HG03280 (cell line): ENCODE data around the gene VIPR2.
"Not testable (repeated sequence)": the region's sequence is repeated elsewhere in the genome, so short reads cannot be mapped to it uniquely, and the experiment has no call there.

Experiments used
- ATAC-seq: cut with Tn5 transposase; IDR thresholded peaks from one replicate; pipeline ENCODE4 v1.9.1; 2021; ENCODE audit warnings: mild to moderate bottlenecking, moderate library complexity; ENCODE audit not compliant: unreplicated experiment

The VIPR2 gene

GRCh38 chr7:159105832-159106811 is 38.5 kb downstream of the VIPR2 start:
- no peak for ATAC-seq

DNA sequence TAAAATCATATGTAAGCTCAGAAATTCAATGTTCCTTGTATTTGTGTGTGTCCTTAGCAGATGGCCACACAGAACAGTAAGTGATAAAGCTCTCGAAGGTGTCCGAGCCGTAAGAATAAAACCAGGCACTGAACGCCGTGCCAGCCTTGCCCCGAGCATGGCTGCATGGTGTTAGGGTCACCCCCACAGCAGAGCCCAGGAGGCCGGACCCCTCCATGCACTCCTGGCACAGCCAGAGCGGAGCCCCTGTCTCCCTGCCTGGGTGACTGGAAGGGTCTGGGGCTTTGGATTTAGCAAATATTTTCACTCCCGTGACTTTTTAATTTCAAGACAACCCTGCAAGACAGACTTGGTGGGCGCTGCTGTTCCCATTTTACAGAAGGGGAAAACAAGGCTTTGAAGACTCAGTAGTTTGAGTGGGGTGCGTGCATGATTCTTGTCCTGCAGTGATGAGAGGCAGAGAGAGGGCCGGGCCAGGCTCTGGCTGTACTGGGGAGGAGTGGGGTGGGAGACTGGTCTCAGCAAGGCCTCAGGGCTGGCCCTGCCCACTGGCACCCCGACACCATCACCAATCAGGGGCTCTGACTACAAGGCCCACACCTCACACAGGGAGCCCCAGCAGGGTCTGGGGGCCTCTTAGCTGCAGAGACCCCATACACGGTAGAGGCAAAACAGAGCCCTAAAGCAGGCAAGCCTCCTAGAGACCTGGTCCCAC is 39.4 kb downstream of the VIPR2 start:
- ATAC-seq: no peak

DNA sequence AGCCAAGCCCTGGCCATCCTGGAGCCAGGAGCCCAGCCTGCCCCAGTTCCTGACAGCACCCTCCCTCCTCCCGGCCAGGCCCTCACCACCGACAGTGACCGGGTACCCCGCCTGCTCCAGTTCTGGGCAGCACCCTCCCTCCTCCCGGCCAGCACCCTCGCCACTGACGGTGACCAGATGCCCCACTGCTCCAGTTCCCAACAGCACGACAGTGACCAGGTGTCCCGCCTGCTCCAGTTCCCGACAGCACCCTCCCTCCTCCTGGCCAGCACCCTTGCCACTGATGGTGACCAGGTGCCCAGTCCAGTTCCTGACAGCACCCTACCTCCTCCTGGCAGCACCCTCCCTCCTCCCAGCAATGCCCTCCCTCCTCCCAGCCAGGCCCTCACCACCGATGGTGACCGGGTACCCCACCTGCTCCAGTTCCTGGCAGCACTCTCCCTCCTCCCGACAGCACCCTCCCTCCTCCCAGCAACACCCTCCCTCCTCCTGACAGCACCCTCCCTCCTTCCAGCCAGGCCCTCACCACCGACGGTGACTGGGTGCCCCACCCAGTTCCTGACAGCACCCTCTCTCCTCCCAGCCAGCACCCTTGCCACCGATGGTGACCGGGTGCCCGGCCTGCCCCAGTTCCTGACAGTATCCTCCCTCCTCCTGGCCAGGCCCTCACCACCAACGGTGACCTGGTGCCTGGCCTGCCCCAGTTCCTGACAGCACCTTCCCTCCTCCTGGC is 40.3 kb downstream of the VIPR2 start:
- no peak for ATAC-seq

GRCh38 chr7:159103382-159104187 is 41.1 kb downstream of the VIPR2 start:
- ATAC-seq: no peak

- ATAC-seq: no peak
These were observed 41.8 kb downstream of the VIPR2 start for GRCh38 chr7:159102681-159103381.

GRCh38 chr7:159101661-159102091 is 43.0 kb downstream of the VIPR2 start:
- ATAC-seq: not testable (repeated sequence)

GRCh38 chr7:159101083-159101395 is 43.6 kb downstream of the VIPR2 start:
- not testable (repeated sequence) for ATAC-seq

DNA sequence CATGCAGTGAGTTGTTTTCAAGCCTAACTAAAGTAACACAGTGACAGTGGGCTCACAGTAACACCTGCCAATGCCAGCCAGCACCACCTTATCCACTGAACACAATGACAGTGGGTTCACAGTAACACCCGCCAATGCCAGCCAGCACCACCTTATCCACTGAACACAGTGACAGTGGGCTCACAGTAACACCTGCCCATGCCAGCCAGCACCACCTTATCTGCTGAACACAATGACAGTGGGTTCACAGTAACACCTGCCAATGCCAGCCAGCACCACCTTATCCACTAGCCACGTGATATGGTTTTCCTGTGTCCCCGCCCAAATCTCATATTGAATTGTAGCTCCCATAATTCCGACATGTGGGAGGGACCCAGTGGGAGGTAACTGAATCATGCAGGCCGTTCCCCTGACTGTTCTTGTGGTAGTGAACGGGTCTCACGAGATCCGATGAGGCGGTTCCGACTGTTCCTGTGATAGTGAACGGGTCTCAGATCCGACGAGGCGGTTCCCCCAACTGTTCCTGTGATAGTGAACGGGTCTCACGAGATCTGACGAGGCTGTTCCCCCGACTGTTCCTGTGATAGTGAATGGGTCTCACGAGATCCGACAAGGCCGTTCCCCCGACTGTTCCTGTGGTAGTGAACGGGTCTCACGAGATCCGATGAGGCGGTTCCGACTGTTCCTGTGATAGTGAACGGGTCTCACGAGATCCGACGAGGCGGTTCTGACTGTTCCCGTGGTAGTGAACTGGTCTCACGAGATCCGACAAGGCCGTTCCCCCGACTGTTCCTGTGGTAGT is 44.2 kb downstream of the VIPR2 start:
- not testable (repeated sequence) for ATAC-seq

DNA sequence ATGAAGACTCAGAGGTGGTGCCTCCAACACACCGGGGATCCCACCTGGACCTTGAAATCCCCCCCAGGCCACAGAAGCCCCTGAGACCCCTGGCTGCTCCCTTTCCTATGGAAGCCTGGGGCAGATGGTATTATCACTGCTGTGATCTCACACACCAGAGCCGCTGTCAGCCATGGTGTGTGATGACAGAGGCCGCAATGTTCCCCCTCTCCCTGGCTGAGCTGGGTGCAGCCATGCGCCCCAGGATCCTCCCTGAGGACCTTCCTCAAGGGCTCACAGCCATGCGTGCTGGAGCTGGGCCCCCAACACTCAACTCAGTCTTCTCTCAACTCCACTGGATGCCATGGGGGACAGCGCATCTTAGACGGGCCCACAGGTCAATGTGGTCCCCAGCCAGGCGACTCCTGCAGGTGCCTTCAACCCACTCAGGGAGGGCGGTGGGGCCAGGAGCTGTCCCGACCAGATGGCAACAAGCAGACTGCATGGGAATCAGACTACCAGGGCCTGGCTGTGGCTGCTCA is 44.9 kb downstream of the VIPR2 start:
- no peak for ATAC-seq

DNA sequence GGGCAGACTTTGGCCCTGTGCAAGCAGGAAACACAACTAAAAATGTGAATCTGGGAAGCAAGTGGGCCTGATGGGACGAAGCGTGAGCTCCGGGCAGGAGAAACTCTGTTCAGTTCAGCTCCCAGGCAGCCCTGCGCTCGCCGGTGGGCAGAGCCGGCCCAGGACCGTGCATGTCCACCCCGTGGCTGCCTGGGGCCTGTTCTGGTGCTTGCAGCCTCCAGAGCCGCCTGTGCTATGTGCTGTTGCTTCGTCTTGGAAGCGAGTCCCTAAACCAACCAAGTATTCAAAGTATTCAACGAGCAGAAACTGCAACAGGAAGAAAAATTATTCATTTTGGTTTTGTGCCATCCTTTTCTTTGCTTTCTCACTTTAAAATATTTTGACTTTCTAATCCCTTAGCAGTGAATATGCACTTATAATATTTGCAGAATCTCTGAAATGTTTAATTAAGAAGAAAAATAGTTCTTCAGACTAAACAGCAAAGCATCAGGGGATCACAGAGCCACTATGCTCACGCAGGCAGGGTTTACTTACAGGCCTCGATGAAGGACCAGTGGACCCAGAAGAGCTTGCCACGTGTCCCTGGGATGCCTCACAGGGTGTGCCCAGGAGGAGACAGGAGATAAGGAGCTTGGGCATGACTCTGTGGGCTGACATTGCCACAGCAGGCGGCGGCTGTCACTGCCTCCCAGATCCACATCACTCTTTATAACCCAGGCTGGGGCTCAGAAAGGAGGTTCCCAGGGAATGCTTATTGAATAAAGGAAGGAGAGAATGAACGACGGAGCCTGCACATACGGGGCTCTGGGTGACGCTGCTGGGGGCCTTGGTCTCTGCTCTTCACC is 45.6 kb downstream of the VIPR2 start:
- no peak for ATAC-seq

DNA sequence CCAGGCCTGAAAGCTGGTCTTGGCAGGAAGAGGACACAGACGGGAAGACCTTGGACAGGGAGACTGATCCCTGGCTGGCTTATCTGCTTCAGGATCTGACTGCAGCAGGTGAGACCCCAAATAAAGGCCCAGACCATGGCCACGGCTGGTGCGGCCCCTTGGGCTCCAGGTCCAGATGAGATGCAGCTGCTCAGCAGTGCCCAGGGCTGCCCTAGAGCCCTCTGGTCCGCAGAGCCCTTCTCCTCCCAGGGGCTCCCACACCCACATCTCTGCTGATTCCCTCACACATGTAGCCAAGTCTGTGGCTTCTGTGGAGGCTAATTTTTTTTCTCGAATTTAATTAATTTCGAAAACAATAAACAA is 46.3 kb downstream of the VIPR2 start:
- no peak for ATAC-seq

GRCh38 chr7:159097661-159098423 is 46.8 kb downstream of the VIPR2 start:
- ATAC-seq: no peak

DNA sequence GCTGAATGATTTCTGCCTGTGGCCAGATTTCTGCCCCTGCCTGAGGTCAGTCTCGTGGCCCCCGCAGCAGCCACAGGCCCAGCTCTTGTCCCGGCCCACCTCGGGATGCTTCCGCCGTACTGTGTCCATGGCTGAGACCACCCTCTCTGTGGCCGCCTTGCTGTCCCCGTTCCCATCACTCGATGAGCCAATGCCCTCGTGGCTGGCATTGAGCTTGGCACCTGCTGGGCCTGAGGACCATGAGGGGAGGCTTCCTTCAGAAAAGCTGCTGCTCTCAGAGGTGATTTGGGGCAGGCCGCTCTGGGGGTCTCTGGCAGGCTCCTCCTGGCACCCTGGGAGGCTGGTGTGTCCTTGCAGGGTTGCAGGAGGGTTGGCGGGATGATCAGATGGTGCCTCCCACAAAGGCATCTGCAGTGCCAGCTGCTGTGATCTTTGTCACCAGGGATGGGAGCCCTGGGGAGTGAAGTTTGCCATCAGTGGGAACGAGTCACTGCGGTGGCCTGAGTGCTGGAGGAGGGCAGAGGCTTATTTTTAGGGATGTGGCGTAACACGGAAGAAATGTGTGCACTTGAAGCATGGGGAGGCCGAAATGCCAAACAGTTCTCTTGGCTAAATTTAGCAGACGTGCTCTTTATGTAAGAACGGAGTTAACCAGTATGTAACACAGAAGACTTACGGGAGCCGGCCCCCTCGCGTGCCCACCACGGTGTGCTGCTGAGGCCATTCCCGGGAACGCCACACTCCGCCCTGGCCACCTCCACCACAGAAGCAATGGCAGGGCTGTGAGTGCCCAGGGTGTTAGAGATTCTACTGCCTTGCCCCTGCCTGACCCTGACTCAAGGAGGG is 47.7 kb downstream of the VIPR2 start:
- no peak for ATAC-seq

- no peak for ATAC-seq
These were observed 48.7 kb downstream of the VIPR2 start for GRCh38 chr7:159095979-159096411.

GRCh38 chr7:159094919-159095915 is 49.5 kb downstream of the VIPR2 start:
- ATAC-seq: no peak
